ENCODE results near the gene GRB14.
"Not testable (repeated sequence)": the region's sequence is repeated elsewhere in the genome, so short reads cannot be mapped to it uniquely, and the experiment has no call there.

GRB14 gene

DNA sequence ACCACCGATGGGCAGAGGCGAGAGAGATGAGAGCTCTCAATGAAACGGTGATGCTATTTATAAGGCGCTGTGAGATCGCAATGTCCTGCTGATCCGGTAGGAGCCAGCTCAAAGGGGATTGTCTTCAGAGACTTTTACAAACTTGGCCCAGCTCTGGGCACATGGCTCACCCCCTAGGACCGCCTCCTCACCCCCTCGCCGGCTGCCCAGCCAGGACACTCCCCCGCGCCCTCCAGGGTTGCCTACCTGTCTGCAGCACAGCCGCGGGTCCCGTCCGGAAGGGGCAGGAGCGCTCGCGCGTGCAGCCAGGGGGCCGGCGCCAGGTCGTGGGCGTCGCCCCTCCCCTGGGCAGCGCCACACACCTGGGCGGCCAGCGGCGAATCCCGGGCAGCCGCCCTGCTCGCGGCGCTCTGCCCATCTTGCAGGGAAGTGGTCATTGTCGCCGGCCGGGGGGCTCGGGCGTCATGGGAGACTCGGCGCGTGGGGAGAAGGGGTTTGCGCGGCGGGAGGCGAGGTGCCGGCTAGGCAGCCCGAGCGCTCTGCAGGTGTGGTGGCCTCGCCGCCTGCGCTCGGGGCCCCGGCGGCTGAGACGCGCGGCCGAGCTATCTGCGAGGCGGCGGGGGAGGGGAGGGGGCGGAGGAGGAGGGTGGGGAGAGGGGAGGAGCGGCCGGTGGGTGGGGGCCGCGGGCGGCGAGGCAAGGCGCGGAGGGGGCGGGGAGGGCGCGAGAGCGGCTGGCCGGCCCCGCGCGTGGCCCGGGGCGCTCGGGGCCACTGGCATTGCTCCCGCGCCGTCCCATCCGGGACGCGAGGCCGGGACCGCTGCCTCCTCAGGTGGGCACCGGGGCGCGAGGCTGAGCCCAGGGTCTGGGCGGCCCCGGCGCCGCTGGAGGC is at the start of gene GRB14:
TSS of gene GRB14 (minus strand) at position 610 of the 891 bp plus-strand sequence. CDS start at position 437, 173 bp downstream.
- DNase-seq (ENCODE audit: low spot score), result no peak

GRCh38 chr2:164669291-164669690 is 48.0 kb upstream of the GRB14 start:
- DNase-seq (ENCODE audit: low spot score), result no peak

- DNase-seq (ENCODE audit: low spot score), result no peak
Observed at GRCh38 chr2:164667566-164667965, 46.3 kb upstream of the GRB14 start.

DNA sequence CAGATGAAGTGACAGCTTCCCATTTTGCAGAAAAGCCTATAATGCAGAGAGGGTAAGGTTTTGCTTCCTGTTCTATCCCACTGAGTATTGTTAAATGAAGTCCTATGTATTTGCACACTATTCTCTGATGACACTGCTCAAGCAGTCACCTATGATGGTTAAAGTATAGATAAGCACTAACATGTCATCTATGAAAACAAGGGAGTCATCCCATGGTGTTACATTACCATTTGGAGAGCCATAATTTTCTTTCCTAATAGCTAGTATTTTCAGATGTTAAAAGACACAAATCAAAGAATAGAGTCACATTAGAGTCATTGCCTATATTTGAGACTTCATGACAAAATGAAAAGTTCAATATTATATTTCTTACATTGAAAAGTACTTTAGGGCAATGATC is 42.8 kb upstream of the GRB14 start:
- DNase-seq (ENCODE audit: low spot score), result no peak

- DNase-seq (ENCODE audit: low spot score), result no peak
Observed at GRCh38 chr2:164662868-164663631, 41.8 kb upstream of the GRB14 start.

- no peak for DNase-seq (ENCODE audit: low spot score)
Observed at GRCh38 chr2:164662066-164662465, 40.8 kb upstream of the GRB14 start.

- DNase-seq (ENCODE audit: low spot score), result no peak
Observed at GRCh38 chr2:164661349-164661748, 40.1 kb upstream of the GRB14 start.

DNA sequence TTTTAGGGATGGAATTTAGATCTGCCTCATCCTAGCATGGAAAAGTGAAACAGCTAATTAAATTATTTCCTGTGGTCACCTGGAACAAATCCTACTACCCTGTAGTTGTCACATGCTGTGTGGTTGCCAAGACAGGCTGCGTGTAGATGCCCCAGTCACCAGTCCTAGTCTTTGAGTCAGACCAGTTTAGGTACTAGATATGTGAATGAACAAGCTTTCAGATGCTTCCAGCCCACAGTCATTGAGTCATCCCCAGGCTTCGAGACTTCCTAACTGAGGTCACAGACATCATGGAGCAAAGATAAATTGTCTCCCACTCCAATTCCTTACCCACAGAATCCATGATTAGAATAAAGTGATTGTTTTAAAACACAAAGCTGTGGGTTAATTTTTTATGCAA is 35.8 kb upstream of the GRB14 start:
- no peak for DNase-seq (ENCODE audit: low spot score)

DNA sequence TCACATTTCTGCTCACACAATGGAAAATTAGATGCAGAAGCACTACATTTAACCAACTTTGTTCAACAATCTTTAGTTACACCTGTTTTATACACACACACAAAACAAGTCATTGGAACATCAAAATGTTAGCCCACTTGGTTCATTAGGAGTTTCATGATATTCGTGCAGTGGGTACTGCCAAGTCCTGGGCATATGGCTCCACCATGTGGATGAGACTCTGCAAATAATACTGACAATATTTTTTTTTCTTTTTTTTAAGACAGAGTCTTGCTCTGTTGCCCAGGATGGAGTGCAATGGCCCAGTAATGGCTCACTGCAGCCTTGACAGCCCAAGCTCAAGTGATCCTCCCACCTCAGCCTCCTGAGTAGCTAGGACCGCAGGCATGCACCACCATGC is 34.5 kb upstream of the GRB14 start:
- DNase-seq (ENCODE audit: low spot score), result no peak

DNA sequence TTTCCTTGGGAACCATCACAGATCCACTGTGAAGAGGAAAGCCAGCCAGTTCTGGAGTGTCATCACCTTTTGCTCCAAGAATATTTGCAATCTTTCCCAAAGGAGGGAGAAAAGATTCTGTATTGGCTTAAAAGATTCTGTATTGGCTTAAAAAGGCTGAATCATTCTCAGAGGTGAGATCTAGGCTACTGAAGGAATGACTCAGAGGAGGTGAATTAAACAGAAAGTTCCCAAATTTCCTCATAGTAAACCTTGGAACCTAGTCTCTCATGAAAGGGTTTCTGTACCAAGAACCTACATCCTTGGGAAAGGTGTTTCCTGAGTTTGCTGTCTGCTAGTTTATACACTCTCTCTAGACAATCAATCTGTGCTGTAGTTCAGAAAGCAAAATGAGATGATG is 34.1 kb upstream of the GRB14 start:
- no peak for DNase-seq (ENCODE audit: low spot score)

GRCh38 chr2:164651361-164651760 is 30.1 kb upstream of the GRB14 start:
- DNase-seq (ENCODE audit: low spot score), result no peak

DNA sequence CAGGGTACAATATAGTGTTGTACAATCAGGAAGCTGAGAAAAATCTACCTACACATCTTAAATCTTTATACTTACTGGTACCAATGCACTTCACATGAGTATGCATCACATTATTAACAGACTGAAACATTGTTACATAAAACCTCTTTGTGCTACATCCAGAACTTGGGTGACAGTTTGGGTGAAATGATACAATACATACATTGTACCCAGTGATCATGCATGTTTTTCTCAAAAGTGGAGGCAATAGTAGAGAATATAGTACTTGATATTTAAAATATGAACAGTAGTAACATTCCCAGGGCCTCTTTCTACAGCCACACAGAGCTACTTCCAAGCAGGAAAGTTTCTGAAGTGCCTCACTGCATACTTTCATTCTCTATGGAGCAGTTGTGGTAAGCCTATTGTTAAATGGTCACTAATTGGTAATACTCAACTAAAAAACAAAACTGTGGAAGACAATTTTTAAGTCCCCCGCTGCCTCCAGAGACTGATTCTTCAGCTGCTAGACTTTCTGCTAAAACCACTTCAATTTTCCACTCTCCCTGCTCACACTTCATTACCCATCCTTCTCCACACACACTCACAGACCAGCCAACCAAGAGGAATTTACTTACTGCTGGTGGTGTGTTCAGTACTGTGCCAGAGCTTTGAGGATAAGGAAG is 22.9 kb upstream of the GRB14 start:
- DNase-seq (ENCODE audit: low spot score), result no peak

DNA sequence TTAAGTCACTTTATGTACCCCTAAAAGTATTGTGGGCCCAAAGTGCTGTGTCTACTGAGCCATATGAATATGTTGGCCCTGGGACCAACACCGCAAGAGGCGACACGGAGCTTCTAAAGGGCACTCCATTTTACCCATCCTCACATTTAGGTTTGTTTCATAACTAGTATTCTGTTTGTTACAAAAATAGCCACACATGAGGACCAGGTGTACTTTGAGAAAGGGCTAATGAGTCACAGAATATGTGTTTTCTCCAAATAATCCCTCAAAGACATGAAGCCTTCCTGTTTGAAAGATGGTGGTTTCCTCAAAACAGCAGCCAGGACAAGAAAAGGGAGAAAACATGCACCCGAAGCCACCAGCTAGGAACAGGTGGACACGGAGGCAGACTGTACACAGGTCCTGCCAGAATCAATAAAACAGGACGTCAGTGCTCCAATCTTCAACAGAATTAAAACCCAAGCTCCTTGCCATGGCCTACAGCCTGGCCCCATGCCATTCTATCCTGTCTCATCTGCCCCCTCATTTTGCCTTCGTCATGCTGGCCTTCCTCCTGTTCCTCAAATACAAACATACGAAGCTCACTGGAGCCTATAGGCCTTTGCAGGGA is 21.8 kb upstream of the GRB14 start:
- no peak for DNase-seq (ENCODE audit: low spot score)

DNA sequence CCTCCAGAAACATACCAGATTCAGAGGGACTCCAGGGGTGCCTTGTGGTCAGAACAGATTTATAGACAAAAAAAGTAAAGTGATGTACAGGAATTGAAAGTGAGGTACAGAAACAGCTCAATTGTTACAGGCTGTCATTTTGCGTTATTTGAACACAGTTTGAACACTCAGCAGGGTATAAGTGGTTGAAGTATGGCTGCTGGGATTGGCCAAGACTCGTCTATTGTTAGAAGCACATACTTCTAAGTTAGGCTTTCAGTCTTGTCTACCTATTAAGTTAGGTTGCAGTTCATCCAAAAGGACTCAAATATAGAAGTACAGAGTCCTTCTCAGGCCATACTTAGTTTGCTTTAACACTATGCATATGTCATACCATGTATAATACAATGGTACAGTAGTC is 21.0 kb upstream of the GRB14 start:
- no peak for DNase-seq (ENCODE audit: low spot score)

- DNase-seq (ENCODE audit: low spot score), result not testable (repeated sequence)
Observed at GRCh38 chr2:164628319-164628718, 7.0 kb upstream of the GRB14 start.

DNA sequence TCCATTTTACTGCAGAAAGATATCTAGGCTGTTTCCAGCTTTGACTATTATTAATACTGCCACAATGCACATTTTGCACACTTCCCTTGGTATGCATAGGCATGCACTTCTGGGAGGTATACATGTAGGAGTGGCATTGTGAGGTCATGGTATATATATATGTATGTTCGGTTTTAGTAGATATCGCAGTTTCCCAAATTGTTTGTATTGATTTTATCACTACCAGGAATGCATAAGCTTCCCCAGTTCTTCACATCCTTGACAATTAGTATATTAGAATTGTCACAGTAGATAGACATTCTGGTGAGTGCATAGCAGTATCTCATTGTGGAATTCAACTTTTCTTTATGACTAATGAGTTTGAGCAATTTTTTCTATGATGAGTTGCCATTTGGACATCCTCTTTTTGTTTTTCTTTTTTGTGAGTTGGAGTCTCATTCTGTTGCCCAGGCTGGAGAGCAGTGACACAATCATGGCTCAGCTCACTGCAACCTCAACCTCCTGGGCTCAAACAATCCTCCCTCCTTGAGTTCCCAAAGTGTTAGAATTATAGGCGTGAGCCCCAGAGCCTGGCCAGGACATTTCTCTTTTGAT is 4.2 kb upstream of the GRB14 start:
- DNase-seq (ENCODE audit: low spot score), result no peak

GRCh38 chr2:164624316-164624715 is 3.0 kb upstream of the GRB14 start:
- no peak for DNase-seq (ENCODE audit: low spot score)

- no peak for DNase-seq (ENCODE audit: low spot score)
Observed at GRCh38 chr2:164622338-164623106, 1.2 kb upstream of the GRB14 start.

DNA sequence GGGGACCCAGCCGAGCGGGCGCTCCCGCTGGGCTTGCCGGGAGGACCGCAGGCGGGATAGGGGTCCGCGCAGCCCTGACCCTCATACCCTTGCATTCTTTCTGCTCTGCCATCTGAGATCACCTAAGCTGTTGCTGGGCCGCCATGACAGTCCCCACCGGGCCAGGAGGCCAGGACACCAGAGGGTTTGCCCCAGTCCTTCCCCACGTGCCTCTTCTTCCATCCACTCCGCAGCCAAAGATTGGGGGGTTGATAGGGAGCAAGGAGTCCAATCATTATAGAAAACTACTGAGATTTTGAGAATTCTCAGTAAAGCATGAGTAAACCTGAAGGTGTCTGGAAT is 453 bp upstream of the GRB14 start:
- no peak for DNase-seq (ENCODE audit: low spot score)

- DNase-seq (ENCODE audit: low spot score), result no peak
Observed at GRCh38 chr2:164620457-164620856, 825 bp downstream of the GRB14 start.

DNA sequence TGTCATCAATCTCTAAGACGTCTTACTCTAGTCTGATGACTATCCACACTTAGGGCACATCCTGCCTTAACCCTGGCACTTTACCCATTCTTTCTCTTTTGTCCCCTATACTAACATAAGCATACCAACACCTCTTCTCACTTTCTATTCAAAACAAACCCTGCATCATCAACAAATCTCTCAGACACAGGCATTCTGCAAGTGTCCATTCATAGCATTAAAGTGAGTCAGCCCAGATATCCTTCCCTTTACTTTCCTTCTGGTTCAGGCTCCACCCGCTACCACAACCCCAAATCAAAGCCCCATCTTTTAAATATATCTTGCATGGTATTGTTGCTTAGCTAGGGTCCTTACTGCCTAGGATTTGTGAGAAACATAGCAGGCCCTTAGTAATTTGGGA is 3.8 kb downstream of the GRB14 start:
- no peak for DNase-seq (ENCODE audit: low spot score)

All from putamen (tissue), 1 donor.